Ammon's horn (tissue), 1 donor: Measurements from ENCODE around the gene NME3.
"Not testable (repeated sequence)": the region's sequence is repeated elsewhere in the genome, so short reads cannot be mapped to it uniquely, and the experiment has no call there.

ENCODE experiments used
- DNase-seq: peaks from one replicate; pipeline ENCODE4 v3.0.0-alpha.2; 2016; ENCODE audit warnings: low spot score

Gene NME3

DNA sequence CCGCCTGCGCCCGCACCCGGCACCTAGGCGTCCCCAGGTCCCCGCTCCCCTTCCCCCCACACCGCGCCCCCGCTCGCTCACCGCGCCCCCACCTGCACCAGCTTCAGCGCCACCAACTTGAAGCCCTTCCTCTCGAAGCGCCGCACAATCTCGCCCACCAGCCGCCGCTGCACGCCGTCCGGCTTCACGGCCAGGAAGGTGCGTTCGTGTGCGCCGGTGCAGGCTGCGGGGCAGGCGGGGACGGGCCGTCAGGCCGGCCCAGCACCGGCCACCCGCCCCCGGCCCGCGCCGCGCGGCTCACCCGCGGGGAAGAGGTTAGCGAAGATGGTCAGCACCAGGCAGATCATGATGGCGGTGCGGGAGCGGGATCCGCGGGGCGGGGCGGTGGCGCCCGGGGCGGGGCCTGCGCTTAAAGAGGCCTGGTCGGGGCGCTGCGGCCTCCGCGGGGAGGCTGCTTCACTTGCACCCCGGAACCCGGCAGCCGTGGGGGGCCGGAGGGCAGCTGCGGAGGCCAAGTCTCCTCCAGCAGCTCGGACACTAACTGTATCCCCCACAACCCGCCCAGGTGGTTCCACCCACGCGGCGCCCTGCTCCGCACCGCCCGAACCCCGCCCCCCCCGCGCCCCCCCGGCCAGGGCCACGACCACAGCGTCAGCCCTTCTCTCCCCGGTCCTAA is at the start of gene NME3:
NME3 (minus strand) TSS at position 356 of the 676 bp plus-strand sequence; CDS start at position 347, 9 bp downstream.
- peak; percentile 76 for DNase-seq

DNA sequence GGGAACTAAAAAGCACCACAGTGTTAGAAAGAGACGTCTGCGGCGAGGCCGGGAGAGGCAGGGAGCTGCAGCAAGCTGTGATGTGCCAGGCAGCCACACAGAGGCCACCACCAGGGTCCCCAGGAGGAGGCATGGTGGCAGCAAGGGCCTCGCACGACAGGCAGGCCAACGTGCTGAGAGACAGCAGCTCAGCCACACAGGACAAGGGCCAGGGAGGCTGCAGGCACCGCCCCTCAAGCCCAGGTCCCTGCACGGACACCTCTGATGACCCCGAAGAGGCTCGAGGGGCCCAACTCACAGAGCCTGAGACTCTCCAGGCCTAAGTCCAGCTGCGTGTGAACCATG is 49.6 kb upstream of the NME3 start:
- no peak for DNase-seq

DNA sequence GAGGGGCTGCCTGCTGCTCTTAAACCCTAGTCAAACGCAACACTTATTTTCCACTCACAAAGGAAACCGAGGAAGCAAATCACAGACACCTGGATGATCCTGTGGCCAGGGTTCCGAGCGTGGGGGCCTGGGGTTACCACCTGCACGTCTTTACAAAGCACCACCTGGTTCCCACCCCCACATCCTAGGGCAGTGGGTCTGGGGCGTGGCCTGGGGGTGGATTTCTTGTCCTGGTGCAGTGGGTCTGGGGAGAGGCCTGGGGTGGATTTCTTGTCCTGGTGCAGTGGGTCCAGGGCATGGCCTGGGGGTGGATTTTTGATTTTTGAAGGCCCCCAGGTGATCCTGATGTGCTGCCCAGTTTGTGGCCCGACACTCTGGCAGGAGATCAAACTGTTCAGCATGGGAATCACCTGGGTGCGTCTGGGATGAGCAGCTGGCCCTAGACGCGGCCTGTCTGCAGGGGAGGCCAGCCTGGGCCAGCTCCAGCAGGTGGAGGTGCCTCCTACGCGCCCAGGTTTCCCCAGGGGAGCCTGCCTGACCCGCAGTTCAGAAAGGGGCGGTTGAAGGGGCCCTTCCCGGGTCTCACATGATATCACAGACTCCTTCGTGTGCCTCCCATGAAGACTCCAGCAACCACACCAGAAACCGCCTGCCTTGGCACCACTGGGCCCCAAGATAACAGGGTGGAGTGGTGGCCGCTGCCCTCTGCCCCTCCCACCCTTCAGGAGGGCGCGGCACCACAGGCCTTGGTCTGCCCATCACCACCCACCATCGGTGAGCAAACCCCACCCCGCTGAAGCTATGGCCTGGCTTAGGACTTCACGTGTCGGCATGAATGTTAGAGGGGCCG is 49.0 kb upstream of the NME3 start:
- DNase-seq, result no peak

DNA sequence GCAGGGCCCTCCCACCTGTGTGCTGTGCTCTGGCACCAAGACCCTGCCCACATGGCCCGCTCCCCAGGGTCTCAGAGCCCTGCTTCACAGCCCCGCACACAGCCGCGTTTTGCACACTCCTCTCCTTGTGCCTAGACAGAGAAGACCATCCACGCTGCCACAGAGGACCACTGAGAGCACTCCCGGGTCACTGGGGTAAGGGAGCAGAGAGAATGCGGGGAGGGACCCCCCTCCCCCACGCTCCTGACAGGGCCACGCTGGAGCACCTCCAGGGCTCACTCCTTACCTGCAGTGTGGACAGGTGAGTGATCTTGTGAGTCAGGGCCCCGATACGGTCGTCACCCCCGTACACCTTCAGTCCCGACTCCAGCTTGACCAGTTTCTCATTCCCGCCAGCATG is 48.3 kb upstream of the NME3 start:
- no peak for DNase-seq

- no peak for DNase-seq
Measured at GRCh38 chr16:1818873-1819525, 47.7 kb upstream of the NME3 start.

DNA sequence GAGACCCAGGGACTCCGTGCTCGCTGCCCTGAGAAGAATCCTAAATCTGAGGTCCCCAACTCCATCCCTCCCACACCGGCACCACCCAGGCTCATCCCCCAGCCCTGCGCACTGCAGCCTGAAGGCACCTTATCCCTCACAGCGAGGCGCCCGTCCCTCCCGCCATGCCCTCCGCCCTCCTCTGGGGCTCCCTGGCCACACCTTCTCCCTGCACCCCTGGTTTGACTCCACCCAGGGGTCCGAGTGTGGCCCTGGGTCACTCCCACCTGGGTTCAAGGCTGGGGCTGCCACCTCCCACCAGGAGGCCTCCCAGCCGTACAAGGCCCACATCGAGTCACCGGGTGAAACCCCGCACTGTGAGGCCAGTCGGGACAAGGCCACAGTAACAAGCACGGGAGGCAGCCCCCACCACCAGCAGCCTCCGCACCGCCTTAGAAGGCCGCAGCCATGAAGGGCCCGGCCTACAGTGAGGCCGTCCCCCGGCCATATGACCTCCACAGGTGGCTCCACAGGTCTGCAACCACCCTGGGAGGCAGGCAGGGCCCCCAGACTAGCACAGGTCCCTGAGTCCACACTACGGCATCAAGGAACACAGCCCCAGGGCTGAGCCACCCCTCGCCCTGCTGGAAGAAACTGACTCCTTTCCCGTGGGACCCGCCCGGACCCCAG is 47.0 kb upstream of the NME3 start:
- no peak for DNase-seq

DNA sequence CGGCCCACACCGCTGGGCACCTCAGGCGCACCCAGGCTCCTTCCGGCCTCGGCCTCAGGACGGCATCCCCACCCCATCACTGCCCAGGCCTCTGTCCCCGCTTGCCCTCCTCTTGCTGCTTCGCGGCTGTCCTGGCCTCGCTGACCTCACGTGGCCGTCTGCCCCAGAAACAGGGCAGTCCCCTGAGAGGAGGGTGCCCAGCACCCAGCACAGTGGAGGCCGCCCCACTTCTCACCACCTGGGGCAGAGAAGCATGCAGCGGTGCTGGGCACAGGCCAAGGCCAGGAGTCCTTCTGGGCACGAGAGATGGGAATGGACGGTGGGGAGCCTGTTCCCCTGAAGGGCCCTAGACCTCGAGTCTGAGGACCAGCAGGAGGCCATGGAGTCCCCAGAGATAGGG is 46.4 kb upstream of the NME3 start:
- DNase-seq, result no peak

- no peak for DNase-seq
Measured at GRCh38 chr16:1817276-1817589, 45.9 kb upstream of the NME3 start.

GRCh38 chr16:1816396-1817275 is 45.3 kb upstream of the NME3 start:
- no peak for DNase-seq

DNA sequence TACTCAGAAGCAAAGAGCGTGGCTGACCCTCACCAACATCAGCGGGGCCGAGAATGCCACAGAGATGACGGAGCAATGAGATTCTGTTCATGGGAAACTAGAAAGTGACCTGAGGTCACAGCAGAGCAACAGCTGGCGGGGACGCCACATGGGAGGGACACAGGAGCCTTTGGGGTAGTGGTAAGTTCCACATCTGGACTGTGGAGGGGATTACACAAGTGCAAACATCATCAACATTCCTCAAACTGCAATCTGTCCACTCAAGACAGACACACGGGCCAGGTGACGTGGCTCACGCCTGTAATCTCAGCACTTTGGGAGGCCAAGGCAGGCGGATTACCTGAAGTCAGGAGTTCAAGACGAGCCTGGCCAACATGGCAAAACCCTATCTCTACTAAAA is 44.1 kb upstream of the NME3 start:
- DNase-seq, result no peak

DNA sequence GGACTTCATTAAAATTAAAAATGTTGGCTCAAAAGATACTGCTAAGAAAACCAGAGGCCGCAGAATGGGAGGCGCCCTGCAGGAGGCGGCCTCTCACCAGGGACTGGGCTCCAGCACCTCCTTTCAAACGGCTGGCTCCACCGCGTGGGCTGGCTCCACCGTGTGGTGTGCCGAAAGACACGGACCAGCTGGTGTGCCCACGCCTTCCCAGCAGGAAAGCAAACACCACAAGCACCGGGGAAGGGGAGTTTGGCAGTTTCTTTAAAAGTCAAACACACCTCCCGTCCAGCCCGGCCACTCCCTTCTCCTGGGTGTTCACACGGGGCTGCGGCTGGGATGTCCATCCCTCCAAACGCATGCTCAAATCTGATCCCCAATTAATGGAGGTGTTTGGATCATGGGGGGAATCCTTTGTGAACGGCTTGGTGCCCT is 41.4 kb upstream of the NME3 start:
- peak; percentile 71 for DNase-seq

DNA sequence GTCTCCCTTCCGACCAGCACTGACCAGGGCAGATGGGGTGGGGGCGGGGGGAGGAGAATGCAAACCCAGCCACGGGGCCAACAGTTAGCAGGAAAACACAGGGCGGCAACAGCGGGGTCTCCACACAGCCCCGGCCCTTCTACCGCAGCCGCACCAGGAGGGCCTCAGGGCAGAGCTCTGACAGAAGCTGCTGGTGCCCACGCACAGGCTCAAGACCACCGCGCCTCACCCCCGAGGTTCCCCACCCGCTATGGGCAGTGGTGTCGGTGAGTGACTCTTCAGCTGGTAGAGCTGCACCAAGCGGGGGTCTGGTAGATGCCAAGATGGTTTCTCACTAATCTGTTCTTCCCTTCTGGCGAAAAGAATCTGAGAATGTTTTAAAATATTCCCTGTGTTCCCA is 39.2 kb upstream of the NME3 start:
- DNase-seq, result no peak

DNA sequence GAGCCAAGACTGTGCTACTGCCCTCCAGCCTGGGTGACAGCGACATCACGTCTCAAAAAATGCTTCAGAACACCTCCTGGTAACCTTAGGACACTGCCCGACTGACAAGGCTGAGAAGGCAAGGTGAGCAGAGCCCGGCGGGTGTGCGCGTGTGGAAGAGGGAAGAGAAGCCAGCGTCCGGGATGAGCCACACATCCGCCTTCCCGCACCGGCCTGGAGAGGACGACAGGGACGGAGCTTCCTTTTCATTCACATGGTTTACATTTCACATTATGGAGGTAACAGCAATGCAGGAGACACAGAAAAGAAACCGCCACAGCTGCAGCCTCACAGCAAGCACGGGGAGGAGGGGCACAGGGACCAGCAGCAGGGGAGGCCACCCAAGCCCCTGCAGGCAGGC is 38.8 kb upstream of the NME3 start:
- no peak for DNase-seq

GRCh38 chr16:1809281-1809801 is 38.0 kb upstream of the NME3 start:
- DNase-seq, result no peak

GRCh38 chr16:1808691-1809090 is 37.3 kb upstream of the NME3 start:
- no peak for DNase-seq

- no peak for DNase-seq
Measured at GRCh38 chr16:1807626-1808025, 36.3 kb upstream of the NME3 start.

DNA sequence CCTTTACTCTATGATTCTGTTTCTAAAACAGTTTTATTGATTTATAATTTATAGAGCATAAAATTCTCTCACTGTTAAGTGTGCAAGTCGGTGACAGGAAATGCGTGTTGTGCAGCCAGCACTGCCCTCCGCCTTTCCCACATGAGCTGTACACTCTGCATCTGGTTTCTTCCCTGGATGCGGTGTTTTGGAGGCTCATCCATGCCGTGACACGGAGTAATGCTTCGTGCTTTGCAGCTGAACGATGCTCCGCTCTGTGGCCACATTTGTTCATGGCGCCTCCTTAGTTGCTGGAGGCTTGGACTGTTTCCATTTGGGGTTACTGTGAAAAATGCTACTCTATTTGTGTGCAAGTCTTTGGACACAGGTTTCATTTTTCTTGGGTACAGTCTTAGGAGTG is 29.4 kb upstream of the NME3 start:
- DNase-seq, result no peak

GRCh38 chr16:1799263-1799662 is 27.9 kb upstream of the NME3 start:
- not testable (repeated sequence) for DNase-seq

DNA sequence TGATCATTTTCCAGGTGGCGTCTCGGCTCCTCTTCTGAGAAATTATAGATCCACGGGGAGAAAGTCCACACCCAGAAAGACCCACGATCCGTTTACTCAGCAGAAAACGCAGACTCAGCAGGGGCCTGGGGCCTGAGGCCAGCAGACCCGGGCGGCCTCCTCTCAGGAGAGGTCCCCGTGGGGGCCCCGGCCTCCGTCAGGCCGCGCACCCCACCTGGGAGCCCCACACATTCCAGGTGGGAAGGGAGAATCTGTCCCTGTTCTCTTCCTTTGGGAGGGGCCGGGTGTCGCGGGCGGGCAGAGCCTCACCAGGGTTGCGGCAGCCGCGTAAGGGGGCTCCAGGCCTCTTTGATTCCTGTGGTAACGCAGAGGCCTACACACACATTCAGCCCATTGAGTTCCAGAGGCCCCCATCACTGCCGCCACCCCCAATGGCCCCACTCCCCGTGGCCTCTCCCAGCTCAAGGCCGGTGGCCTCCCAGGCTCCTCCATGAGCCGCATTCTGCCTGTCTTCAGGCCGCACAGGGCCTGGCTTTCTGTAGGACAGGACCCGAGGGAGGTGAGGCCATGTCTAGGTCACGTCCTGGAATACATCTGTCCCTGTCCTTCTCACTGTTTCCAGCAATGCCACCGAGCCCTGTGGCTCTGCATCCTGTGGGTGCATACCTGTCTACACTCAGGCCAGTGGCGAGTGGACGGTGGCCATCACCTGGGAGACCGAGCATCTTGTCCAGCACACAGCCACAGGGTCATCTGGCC is 23.7 kb upstream of the NME3 start:
- no peak for DNase-seq

DNA sequence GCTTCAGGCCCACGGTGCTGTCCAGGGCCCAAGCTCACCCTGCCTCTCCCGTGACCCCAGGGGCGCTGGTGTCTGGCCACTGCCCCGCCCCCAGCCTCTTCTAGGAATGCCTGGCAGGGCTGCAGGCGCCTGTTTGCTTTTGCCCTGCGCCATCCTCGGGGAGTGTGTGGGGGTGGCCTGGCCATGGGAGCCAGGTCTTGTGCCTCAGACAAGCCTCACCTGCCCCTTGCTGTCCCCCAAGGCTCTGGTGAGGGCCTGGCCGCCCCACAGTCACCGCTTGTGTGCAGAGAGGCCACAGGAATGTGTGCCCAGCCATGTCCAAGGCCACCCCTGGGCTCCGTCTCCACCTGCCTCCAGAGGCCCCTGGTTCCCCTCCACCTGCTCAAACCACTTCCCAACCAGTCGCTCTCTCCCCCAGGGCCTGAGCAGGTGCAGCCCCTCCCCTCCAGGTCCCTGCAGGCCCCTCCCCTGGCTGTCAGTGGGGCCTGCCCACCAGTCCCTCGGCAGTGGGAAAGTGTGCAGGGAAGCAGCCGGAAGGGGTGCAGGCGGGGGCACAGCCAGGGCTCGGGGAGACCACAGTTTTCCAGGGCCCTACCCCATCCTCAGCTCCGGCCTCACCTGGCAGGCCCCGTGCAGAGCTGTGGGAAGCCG is 23.0 kb upstream of the NME3 start:
- no peak for DNase-seq
